Neural progenitor cell (in vitro differentiated cells): ENCODE results near the gene PHKA1. TPM values are rescaled to one million over a fixed set of nuclear protein-coding genes. Genes with fewer than 3 reads are reported as not detected.
"Not testable (repeated sequence)": the region's sequence is repeated elsewhere in the genome, so short reads cannot be mapped to it uniquely, and the experiment has no call there.

Source experiments
- DNase-seq: peaks from one replicate; pipeline ENCODE4 v3.0.0-alpha.2; 2016; ENCODE audit warnings: low spot score
- H2AFZ ChIP-seq: fragments of 200-600 bp; sonication (generic); replicated peaks from 2 replicates; pipeline ENCODE4 v1.6.1; 2016; ENCODE audit warnings: antibody characterized with exemption
- H3F3A ChIP-seq: fragments of 200-600 bp; sonication (generic); 2 replicates; pipeline ENCODE4 v1.6.1; 2016; ENCODE audit warnings: antibody characterized with exemption, low read depth
- H3K27ac ChIP-seq: fragments of 200-600 bp; sonication (generic); 2 replicates; pipeline ENCODE4 v1.5.1; 2016; ENCODE audit warnings: mild to moderate bottlenecking
- H3K27me3 ChIP-seq: fragments of 200-600 bp; sonication (generic); 2 replicates; pipeline ENCODE4 v1.6.1; 2016; ENCODE audit warnings: mild to moderate bottlenecking, moderate library complexity
- H3K36me3 ChIP-seq: fragments of 200-600 bp; sonication (generic); 2 replicates; pipeline ENCODE4 v1.5.1; 2016
- H3K4me1 ChIP-seq: fragments of 200-600 bp; sonication (generic); 2 replicates; pipeline ENCODE4 v1.6.1; 2016; ENCODE audit warnings: mixed run types
- H3K4me2 ChIP-seq: fragments of 200-600 bp; sonication (generic); 2 replicates; pipeline ENCODE4 v1.6.1; 2016
- H3K4me3 ChIP-seq: fragments of 200-600 bp; sonication (generic); 2 replicates; pipeline ENCODE4 v1.5.1; 2016
- H3K79me2 ChIP-seq: fragments of 200-600 bp; sonication (generic); 2 replicates; pipeline ENCODE4 v1.6.1; 2016; ENCODE audit warnings: low read depth
- H3K9ac ChIP-seq: fragments of 200-600 bp; sonication (generic); 2 replicates; pipeline ENCODE4 v1.6.1; 2016
- H3K9me3 ChIP-seq: fragments of 200-600 bp; sonication (generic); 2 replicates; pipeline ENCODE4 v1.5.1; 2016; ENCODE audit warnings: low read depth
- H4K20me1 ChIP-seq: fragments of 200-600 bp; sonication (generic); 2 replicates; pipeline ENCODE4 v1.6.1; 2016; ENCODE audit warnings: low read depth
- H3K27ac Mint-ChIP-seq: 3 replicates; pipeline ENCODE4 v1.8.0; 2021; ENCODE audit warnings: mixed read lengths
- H3K27me3 Mint-ChIP-seq: 2 replicates; pipeline ENCODE4 v1.8.0; 2022; ENCODE audit warnings: low read depth, mild to moderate bottlenecking, inconsistent platforms, moderate library complexity, mixed read lengths; ENCODE audit not compliant: insufficient read depth
- H3K36me3 Mint-ChIP-seq: 3 replicates; pipeline ENCODE4 v1.8.0; 2021; ENCODE audit warnings: mixed read lengths
- H3K4me1 Mint-ChIP-seq: 3 replicates; pipeline ENCODE4 v1.8.0; 2021; ENCODE audit warnings: mixed read lengths
- H3K4me3 Mint-ChIP-seq: 3 replicates; pipeline ENCODE4 v1.8.0; 2021; ENCODE audit warnings: mild to moderate bottlenecking, moderate library complexity, mixed read lengths
- H3K9me3 Mint-ChIP-seq: 3 replicates; pipeline ENCODE4 v1.8.0; 2020; ENCODE audit warnings: mixed read lengths
- CTCF ChIP-seq: fragments of 200-600 bp; sonication (generic); IDR thresholded peaks from 2 replicates; pipeline ENCODE4 v1.5.1; 2017; ENCODE audit warnings: antibody characterized with exemption, mild to moderate bottlenecking
- EZH2 ChIP-seq: fragments of 200-600 bp; sonication (generic); IDR thresholded peaks from 2 replicates; pipeline ENCODE4 v1.6.1; 2017; ENCODE audit warnings: antibody characterized with exemption, mild to moderate bottlenecking, moderate library complexity
- EZH2phosphoT487 ChIP-seq: fragments of 200-600 bp; sonication (generic); IDR thresholded peaks from 2 replicates; pipeline ENCODE4 v1.6.1; 2017; ENCODE audit warnings: antibody characterized with exemption
- total RNA-seq: library from RNA; depleted of rRNA; stranded (reverse); fragments of >200 nt; gene quantifications from 2 replicates; pipeline ENCODE4 v1.2.3, GENCODE V29; 2015; ENCODE audit warnings: low replicate concordance

Gene PHKA1
- total RNA-seq, 1 donor from 2014 or later, result 5.1 TPM

- no peaks in the 10 kb centered on the region for H3F3A ChIP-seq
- no peaks in the 10 kb centered on the region for H3K36me3 ChIP-seq
- Mint-ChIP-seq H3K4me3 (no peak overlapping the region), H3K9me3 (peaks cover 18% of the 10 kb centered on the region), H3K36me3 (peaks cover 6% of the 10 kb centered on the region), H3K27ac (no peak overlapping the region), H3K4me1 (no peaks in the 10 kb centered on the region), H3K27me3 (no peaks in the 10 kb centered on the region)
- H3K4me3 ChIP-seq, result no peak overlapping the region
- no peak overlapping the region for H3K27ac ChIP-seq
- DNase-seq, result no peak
- TF ChIP-seq CTCF (no peak), EZH2phosphoT487 (no peak), EZH2 (no peak)
- H3K9me3 ChIP-seq, result no peaks in the 10 kb centered on the region
- no peaks in the 10 kb centered on the region for H4K20me1 ChIP-seq
- H2AFZ ChIP-seq, result no peak overlapping the region
- no peak overlapping the region for H3K9ac ChIP-seq
- H3K4me1 ChIP-seq, result no peaks in the 10 kb centered on the region
- H3K79me2 ChIP-seq, result no peaks in the 10 kb centered on the region
- no peaks in the 10 kb centered on the region for H3K27me3 ChIP-seq
- no peak overlapping the region for H3K4me2 ChIP-seq
These were observed 37.6 kb downstream of the PHKA1 start for GRCh38 chrX:72676465-72676864.

GRCh38 chrX:72673951-72674350 lies 40.2 kb downstream of the PHKA1 start:
- H3K36me3 ChIP-seq, H3K4me1 Mint-ChIP-seq, H3K9ac ChIP-seq, H3K27ac ChIP-seq, H3K9me3 ChIP-seq, H3K4me3 ChIP-seq, H3K9me3 Mint-ChIP-seq, H3K4me1 ChIP-seq, H3K27ac Mint-ChIP-seq, H2AFZ ChIP-seq, DNase-seq, H3K79me2 ChIP-seq, H3F3A ChIP-seq, H4K20me1 ChIP-seq, H3K27me3 Mint-ChIP-seq, H3K27me3 ChIP-seq, H3K4me3 Mint-ChIP-seq, H3K4me2 ChIP-seq, H3K36me3 Mint-ChIP-seq: not testable (repeated sequence)

- not testable (repeated sequence) for H3K4me3 Mint-ChIP-seq, H3K9ac ChIP-seq
These were observed 44.6 kb downstream of the PHKA1 start for GRCh38 chrX:72669508-72669907.

GRCh38 chrX:72666451-72666850 lies 47.7 kb downstream of the PHKA1 start:
- Histone ChIP-seq H3F3A (no peaks in the 10 kb centered on the region), H3K9ac (no peak overlapping the region), H3K9me3 (no peaks in the 10 kb centered on the region), H4K20me1 (no peaks in the 10 kb centered on the region), H3K4me2 (no peak overlapping the region), H3K4me1 (no peaks in the 10 kb centered on the region), H3K4me3 (no peak overlapping the region), H3K27me3 (no peaks in the 10 kb centered on the region), H3K27ac (no peak overlapping the region), H3K36me3 (no peaks in the 10 kb centered on the region), H2AFZ (no peak overlapping the region), H3K79me2 (no peaks in the 10 kb centered on the region)
- no peak overlapping the region for H3K4me3 Mint-ChIP-seq
- no peaks in the 10 kb centered on the region for H3K4me1 Mint-ChIP-seq
- no peaks in the 10 kb centered on the region for H3K27me3 Mint-ChIP-seq
- peaks cover 2% of the 10 kb centered on the region for H3K9me3 Mint-ChIP-seq
- H3K27ac Mint-ChIP-seq, result no peak overlapping the region
- no peaks in the 10 kb centered on the region for H3K36me3 Mint-ChIP-seq
- no peak for TF ChIP-seq EZH2phosphoT487
- TF ChIP-seq EZH2, result no peak
- TF ChIP-seq CTCF, result no peak
- DNase-seq, result no peak

More at GRCh38 chrX:72669508-72669907, 44.6 kb downstream of the PHKA1 start:
- H3K79me2 ChIP-seq, H4K20me1 ChIP-seq, H3K27me3 ChIP-seq, H3K9me3 Mint-ChIP-seq, H3K36me3 ChIP-seq, H3K9me3 ChIP-seq, H3K36me3 Mint-ChIP-seq, H3K27ac ChIP-seq, H3K27ac Mint-ChIP-seq, H2AFZ ChIP-seq, H3K27me3 Mint-ChIP-seq, H3K4me1 Mint-ChIP-seq, DNase-seq, H3K4me3 ChIP-seq, H3K4me1 ChIP-seq, H3K4me2 ChIP-seq, H3F3A ChIP-seq: not testable (repeated sequence)
